ENCODE measurements around the gene MACO1. TPM values are rescaled to one million over a fixed set of nuclear protein-coding genes. Genes with fewer than 3 reads are reported as not detected.
"Not testable (repeated sequence)": the region's sequence is repeated elsewhere in the genome, so short reads cannot be mapped to it uniquely, and the experiment has no call there.

The MACO1 gene
- polyA plus RNA-seq, 1 donor, result 31.6 TPM

GRCh38 chr1:25420715-25421114 is 10.0 kb upstream of the MACO1 start, which contains the start of gene RHCE:
Gene RHCE, minus strand, starts transcription at chr1:25420825. Its CDS starts 39 bp downstream, at chr1:25420786.
- not testable (repeated sequence) for DNase-seq

GRCh38 chr1:25423206-25423605 is 7.5 kb upstream of the MACO1 start:
- DNase-seq, result not testable (repeated sequence)

GRCh38 chr1:25425098-25426085 is 5.3 kb upstream of the MACO1 start:
- no peak for DNase-seq

DNA sequence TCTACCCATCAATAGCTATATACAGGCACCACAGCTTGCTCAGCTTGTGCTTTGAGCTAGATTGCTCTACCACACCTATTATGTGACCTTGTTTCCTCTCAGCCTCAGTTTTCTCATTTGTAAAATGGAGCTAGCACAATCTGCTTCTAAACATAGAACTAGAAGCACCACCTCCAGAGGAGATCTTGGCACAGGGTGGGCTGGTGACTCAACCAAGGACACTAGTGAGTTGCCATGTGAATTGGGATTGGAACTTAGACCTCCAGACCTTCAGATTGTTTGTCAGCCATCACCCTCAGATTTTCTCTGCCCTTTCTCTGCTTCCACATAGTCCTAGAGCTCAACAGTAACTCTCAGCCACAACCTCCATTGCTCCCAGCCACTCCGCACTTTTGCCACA is 3.0 kb upstream of the MACO1 start:
- no peak for DNase-seq

GRCh38 chr1:25428475-25429166 is 2.1 kb upstream of the MACO1 start:
- DNase-seq, result no peak

DNA sequence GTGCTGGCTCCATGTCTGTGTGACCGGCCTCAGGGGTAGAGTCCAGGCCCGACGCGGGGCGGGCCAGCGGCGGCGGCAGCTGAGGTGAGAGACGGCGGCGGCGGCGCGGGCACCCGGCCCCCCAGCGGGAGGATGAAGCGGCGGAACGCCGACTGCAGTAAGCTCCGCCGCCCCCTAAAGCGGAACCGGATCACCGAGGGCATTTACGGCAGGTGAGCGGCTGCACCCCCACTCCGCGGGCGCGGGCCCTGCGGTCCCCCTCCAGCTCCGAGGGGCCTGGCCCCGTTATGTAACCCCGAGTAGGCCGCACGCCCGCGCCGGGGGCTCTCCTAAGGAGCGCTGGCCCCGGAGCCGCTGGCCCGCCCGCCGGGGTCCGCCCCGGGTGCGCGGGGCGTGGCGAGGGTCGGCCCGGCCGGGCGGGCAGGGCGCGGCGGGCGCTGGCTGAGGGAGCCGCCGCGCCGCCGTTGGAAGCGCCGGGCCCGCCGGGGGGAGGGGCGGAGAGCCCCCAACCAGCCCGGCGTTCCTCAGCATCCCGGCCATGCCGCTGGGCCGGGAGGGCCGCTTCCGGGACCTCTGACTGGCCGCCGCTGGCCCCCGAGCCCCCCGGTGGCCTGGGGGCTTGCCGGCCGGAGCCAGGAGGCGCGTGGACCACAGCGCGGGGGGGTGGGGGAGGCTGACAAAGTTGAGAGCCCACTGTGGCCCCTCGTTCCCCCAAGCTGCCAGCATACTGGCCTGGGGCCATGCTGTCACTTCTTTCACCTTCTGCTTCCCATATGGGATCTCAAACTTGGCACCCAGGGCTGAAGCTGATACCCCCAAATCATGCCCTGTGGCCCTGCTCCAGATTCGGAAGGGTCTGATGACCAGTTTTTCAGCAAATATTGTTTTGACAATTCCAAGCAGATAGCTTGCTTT is 527 bp downstream of the MACO1 start:
- DNase-seq, result no peak

GRCh38 chr1:25431955-25432719 is 1.4 kb downstream of the MACO1 start:
- DNase-seq, result no peak

- DNase-seq, result no peak
Observed at GRCh38 chr1:25432749-25433388, 2.2 kb downstream of the MACO1 start.

DNA sequence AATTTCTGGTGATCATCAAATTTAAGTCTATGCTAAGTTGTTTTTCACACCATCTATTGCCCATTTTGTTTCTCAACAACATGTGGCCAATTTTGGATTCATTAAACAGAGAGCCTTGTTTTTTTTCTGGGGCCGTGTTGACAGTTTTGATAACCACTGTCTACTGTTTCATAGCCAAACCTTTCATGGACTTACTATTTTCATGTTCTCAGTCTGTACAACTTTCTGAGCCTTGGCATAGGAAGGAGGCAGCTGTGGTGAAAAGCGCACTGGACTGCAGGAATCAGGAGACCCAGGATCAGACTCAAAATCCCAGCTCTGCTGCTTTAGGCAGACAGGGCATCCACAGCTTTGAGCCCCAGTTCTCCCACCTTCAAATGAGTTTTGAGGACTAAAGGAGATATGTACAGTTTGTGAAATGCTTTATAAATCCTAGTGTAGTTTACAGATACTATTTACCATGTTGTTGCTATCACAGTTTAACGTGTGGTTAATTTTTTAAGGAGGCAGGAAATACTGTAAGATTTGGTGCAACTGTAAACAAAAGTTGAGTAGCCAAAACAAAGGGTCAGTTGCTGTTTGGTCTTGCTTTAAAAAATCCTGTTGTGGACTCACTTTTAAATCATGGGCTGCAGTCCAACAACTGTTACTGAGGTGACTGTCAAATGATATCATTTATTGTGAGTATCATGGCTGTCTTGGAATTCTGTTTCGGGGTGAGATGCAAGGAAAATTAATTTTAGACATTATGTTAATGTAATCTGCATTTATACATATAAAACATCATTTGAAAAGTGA is 2.9 kb downstream of the MACO1 start:
- no peak for DNase-seq

GRCh38 chr1:25435397-25436108 is 4.9 kb downstream of the MACO1 start:
- DNase-seq, result no peak

DNA sequence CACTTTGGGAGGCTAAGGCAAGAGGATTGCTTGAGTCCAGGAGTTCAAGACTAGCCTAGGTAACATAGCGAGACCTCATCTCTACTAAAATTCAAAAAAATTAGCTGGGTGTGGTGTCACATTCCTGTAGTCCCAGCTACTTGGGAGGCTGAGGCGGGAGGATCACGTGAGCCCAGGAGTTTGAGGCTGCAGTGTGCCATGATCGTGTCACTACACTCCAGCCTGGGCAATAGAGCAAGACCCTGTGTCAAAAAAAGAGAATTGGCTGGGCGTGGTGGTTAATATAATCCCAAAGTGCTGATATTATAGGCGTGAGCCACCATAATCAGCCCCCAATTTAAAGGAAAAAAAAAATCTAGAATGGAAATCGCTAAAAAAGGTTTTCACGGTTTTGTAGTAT is 7.0 kb downstream of the MACO1 start:
- DNase-seq, result no peak

- no peak for DNase-seq
Observed at GRCh38 chr1:25439287-25439686, 8.6 kb downstream of the MACO1 start.

- no peak for DNase-seq
Observed at GRCh38 chr1:25442178-25442577, 11.5 kb downstream of the MACO1 start.

DNA sequence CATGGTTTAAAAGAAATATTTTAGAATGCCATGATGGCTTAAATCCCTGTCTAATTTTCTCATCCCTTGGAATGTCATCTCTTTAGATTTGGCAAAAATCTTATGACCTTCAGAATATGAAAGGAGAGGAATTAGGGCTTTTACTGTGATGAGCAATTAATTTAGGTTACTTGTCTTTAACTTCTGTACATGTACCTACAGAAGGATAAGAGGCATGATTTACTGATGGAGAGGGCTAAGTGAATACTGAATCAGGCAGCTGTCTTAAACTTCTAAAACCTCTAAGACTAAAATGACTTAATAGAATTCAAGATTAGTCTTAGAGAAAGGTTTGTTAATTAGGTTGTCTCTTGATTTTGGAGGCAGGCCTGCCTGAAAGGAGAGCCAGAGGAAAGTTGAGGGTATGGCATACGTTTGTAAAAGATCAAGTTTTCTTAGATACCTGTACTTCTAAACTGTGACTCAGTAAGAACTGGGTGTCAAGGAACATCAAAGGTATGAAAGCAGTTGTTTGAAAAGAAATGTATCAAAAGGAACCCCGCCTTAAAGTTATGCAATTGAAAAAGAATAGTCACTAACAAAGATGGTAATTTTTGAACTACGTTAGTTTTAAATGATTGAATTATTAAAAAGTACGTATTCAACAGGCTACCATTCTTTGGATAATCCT is 12.5 kb downstream of the MACO1 start:
- DNase-seq, result no peak

DNA sequence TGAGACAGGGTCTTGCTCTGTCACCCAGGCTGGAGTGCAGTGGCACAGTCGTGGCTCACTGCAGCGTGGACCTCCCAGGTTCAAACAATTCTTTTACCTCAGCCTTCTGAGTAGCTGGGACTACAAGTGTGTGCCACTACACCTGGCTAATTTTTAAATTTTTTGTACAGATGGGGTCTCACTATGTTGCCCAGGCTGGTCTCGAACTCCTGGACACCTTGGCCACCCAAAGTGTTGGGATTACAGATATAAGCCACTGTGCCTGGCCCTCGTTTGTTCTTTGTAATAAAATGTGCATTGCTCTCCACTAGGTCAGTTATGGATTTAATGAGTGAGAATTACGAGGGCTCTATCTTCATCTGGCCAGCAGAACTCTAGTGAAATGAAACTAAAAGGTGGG is 13.9 kb downstream of the MACO1 start:
- DNase-seq, result not testable (repeated sequence)

- DNase-seq, result no peak
Observed at GRCh38 chr1:25445993-25446538, 15.4 kb downstream of the MACO1 start.

GRCh38 chr1:25447547-25447946 is 16.9 kb downstream of the MACO1 start:
- DNase-seq, result no peak

GRCh38 chr1:25450891-25451290 is 20.2 kb downstream of the MACO1 start:
- no peak for DNase-seq
